Fibroblast of gingiva (primary cell): ENCODE measurements around the gene PRRX2.
"Not testable (repeated sequence)": the region's sequence is repeated elsewhere in the genome, so short reads cannot be mapped to it uniquely, and the experiment has no call there.

Experiments used
- DNase-seq: peaks from one replicate; pipeline ENCODE4 v3.0.0-alpha.2; 2011; ENCODE audit warnings: low read depth

PRRX2 gene

DNA sequence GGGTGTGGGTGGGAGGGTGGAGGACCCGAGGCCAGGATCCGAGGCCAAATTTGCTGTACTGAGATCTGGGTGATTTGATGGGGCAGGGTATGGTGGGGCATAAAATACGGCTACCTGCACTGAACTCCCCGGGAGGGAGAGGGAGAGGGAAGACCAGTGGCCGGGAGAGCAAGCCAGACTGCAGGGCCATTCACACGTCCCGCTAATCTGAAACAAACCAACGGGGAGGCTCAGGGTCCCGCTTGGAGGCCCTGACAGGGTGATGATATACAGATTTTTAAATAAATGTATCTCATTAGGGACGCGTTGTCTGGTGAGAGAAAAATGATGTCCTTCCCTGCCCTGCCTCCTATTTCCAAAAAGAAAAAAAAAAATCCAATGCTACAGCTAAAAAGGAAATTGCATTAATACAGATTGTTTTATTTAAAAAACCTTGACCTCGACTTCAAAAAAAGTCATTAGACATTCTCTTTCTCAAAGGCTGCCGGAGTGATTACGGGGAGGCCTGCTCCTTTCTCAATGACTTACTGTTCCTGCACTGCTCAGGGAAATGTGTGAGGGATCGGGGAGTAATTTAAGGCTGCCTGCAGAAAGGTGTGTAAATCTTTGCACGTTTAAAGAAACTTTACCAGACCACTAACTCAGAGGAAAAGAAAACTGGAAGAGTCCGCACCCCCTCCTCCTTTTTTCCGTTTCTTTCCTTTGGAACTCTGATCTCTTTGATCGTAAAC is 11.5 kb upstream of the PRRX2 start:
- no peak for DNase-seq

DNA sequence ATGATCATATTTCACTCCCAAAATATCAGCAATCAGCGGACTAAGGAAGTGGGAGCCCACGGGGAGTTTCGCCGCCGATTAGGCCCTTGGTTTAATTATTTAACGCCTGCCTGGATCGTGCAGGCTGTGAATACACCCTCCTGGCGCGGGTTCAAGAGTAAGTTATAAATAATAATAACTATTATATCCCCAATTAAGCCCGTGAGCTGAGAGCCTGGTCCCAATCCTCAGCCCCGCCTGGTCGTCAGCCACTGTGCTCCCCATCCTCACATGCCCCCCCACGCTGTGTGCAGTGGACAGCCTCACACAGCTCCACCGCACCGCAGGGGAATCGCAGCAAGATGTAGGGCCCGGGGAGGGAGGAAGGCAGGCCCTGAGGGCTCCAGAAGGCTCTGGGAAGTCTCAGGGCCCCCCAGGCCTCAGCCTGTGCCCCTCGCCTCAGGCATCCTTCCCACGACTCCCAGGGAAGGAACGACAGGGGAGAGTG is 10.8 kb upstream of the PRRX2 start:
- DNase-seq: no peak

DNA sequence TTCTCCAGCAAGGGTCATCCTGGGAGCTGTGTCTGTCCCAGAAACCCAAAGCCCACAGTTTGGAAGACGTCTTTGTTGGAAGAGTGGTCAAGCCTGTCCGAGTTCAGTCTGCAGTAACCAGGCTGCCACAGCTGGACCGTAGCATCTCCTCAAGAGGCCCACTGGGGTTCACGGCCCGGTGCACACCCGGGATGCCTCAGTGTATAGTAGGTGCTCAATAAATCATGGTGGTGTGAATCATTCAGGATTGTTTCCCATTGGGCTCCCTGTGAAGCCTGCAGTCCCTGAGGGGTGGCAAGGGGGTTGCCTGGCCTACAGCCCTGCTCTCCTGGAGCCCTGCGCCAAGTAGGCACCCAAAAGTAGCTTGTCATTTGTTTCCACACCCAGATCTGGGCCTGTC is 10.3 kb upstream of the PRRX2 start:
- DNase-seq: no peak

DNA sequence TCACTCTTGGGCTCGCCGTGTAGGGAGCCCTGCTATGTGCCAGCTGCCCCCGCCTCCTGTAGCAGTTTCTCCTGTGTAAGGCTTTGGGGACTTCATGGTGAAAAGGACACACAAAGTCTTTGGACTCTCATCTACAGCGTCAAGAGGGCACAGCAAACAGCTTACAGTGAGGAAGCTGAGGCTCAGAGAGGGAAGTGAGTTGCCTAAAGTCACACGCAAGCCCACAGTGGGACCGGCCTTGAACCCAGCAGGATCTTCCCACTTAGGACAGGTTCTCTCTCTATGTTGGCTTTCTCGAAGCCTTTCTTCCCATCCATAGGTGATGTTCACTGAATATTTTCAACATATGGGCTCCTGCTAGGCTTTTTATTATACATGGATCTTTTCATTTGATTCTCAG is 9.8 kb upstream of the PRRX2 start:
- no peak for DNase-seq

DNA sequence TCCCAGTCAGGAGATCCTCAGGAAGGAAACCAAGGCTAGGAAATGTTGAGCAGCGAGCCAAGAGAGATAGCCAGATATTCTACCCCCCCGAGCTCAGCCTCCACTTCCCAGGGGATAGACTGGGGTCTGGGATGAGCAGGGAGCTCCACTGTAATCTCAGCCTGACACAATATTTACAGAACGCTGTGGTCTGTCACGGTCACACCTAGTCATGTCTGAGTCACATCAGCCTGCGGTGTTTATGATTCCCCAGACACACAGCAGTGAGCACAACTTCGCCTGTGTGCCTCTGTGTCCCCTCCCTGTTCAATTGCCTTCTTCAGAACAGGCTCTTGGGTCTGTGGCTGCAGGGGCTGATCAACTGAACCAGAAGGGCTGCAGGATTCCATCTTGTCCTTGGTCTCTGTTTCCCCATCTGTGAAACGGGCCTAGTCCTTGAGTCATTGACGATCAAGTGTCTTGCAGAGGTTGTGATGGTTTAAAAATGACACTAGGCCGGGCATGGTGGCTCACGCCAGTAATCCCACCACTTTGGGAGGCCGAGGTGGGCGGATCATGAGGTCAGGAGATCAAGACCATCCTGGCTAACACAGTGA is 8.6 kb upstream of the PRRX2 start:
- DNase-seq: no peak

DNA sequence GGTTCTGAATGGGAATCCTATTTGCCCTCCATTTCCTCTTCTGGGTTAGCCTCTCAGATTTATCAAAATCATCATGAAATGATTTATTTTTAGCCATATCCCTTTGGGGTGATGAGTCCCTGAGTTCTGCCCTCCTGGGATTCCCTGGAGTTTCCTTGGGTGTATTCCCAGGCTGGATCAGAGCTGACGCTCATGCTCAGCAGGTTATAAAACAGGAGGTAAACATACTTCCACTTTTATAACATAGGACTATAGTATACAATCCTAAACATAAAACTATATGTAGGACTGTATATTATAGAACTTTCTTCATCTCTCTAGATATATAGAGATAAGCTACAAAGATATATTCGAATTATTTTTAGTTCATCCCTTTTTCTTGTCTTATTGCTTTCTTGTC is 4.4 kb upstream of the PRRX2 start:
- DNase-seq: no peak

DNA sequence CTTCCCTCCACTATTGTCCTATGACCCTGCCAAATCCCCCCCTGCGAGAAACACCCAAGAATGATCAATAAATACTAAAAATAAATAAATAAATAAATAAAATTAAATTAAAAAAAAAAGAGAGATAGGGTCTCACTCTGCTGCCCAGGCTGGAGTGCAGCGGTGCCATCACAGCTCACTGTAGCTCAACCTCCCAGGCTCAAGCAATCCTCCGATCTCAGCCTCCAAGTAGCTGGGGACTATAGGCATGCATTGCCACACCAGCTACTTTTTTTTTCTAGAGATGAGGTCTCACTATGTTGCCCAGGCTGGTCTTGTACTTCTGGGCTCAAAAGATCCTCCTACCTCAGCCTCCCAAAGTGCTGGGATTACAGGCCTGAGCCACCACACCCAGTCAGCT is 3.2 kb upstream of the PRRX2 start:
- not testable (repeated sequence) for DNase-seq

DNA sequence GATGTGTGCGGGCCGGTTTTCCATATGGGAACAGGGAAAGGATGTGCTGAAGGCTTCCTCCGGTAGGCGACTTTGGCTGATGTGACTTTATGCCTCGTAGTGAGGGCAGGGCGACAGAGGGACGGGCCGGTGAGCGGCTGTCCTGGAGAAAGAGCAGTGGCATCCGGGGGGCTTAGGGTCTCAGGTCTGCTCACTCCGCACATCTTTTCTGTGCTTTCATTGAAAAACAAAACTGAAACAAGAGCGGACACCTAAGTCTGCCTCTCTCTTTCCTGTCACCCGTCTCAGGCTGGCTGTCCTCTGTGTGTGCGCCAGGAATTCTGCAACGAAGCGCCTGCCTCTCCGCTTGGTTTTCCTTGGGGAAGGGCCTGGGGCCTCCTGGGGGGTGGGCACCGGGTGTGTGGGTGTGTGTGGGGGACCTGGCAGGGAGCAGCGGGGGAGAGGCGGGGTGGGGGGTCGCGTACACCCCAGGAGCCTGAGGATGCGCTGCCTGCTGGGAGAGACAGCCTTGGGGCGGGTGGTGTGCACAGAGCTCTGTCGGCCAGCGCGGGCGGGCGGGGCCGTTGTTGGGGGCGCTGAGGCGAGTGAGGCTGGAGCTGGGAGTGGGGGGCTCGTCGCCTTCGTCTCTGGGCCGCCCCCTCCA is 580 bp upstream of the PRRX2 start:
- DNase-seq: no peak

DNA sequence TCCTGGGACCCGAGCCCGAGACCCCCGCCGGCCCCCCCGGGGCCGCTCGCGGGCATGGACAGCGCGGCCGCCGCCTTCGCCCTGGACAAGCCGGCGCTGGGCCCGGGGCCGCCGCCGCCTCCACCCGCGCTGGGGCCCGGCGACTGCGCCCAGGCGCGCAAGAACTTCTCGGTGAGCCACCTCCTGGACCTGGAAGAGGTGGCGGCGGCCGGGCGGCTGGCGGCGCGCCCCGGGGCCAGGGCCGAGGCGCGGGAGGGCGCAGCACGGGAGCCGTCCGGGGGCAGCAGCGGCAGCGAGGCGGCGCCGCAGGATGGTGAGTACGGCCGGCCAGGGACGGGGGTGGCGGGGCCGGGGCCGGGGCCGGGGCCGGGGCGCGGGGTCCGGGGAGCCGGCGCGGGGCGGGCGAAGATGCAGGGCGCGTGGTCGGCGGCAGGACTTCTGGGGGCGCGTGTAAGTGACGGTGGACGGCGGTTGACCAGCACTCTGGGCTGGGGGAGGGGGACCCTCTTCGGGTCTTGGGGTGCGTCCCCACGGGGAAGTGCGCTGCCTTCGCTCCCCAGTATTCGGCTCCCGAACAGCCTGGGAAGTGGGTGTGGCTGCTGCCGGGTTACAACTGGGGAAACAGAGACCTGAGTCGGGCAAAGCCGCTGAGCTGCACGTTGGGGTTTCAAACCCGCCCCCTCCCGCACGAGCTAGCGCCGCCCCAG is 520 bp downstream of the PRRX2 start:
- no peak for DNase-seq

DNA sequence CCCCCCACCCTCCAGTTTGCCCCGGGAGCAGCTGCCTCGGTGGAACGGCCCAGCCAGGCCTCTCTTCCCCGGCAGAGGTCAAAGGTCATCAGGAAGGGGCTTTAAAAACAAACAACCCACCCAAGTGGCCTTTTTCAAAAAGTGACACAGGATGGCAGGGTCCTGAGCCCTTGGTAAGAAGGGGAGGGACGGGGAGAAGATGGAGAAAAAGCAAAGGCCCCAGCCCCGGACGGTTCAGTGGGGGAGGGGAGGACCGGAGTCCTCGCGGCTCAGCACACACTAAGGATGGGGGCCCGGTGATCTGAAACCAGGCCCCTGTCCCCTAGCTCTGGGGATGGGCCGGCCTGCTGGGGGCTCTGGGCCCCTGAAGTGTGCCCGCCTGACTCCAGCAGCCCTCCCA is 1.1 kb downstream of the PRRX2 start:
- DNase-seq: no peak

DNA sequence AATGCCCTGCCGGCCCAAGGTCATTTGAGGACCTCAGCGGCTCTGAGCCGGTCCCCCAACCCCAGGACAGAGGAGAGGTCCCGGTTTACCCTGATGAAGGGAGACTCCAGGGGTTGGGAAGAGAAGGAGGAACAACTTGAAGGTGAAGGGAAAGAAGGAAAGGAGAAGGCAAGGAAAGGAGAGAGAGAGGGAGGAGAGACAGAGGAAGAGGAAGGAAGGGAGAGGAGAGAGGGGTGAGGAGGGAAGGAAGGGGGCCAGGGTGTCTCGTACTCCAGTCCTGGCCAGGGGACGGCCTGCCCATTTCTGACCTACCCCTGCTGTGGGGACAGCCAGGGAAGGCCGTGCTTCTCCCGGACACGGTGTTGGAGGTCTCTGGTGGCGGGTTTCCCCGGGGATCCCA is 1.9 kb downstream of the PRRX2 start:
- no peak for DNase-seq

DNA sequence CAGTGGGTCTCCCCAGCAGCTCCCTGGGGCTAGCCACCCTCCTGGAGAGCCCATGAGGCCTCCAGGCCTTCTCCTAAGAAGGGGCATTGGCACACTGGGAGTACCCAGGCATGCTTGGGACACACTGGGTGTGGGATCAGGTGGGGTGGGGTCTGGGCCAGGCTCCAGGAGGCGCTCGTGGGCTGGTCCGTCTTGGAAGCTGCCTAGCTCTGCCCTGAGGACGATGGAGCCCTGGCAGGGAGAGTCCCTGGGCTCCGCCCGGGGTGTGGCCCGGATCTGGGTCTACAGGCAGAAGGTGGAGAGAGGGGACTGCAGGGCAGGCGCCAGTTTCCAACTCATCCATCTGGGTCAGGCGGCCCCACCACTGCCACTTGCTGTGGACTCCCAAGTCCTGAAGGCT is 2.4 kb downstream of the PRRX2 start:
- peak; percentile 50 for DNase-seq

DNA sequence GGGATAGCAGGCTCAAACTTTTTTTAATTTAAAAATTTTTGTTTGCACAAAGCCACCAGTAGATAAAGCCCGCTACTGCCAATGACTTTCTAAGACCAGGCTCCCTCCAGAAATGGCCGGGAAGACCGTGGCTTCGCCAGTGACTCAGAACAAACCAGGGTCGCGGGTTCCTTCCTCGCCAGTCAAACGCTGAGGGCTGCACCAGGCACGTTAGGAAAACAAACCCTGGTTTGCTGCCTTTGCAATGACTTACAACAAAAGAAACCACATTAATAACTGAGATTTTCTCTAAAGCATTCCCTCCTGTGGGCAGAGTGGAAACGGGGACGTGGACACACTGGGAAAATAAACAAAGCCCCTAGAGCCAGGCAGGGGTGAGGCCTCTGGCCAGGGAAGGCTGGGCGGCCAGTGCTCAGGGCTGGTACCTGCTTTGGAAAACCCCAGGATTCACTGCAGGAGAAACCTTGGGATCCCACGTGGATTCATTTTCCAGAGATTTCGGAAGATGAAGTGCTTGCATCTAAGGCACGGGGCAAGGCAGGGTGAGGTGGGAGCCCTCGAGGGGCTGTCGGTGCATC is 3.8 kb downstream of the PRRX2 start:
- DNase-seq: peak; percentile 70

DNA sequence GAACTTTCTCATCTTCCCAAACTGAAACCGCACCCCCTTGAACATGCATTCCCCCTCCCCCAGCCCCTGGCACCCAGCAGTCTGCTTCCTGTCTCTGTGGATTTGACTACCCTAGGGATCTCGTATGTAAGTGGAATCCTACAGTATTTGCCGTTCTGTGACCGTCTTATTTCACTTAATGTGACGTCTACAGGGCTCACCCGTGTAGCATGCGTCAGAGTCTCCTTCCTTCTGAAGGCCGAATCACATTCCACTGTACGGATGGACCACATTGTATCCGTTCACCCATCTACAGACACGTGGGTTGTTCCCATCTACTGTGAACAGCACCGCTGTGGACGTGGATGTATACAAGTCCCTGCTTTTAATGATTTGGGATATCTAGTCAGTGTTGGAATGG is 4.5 kb downstream of the PRRX2 start:
- peak; percentile 85 for DNase-seq

DNA sequence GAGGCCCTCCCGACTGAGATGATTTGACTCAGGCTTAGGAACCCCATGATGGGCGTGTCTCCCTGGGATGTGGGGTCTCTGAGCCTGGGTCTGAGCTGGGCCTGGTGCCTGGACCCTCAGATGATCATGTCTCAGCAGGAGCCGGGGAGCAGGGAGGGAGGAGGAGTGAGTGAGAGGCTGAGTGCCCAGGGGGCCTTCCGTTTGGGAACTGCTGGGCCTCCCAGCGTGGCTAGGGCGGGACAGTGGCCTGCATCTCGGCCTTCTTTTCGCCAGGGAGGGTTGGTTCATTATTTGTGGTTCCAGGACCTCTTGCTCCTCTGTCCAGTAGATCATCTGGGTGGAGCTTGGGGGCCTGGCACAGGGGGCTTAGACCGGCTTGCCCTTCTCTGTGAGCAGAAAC is 5.6 kb downstream of the PRRX2 start:
- DNase-seq: no peak

DNA sequence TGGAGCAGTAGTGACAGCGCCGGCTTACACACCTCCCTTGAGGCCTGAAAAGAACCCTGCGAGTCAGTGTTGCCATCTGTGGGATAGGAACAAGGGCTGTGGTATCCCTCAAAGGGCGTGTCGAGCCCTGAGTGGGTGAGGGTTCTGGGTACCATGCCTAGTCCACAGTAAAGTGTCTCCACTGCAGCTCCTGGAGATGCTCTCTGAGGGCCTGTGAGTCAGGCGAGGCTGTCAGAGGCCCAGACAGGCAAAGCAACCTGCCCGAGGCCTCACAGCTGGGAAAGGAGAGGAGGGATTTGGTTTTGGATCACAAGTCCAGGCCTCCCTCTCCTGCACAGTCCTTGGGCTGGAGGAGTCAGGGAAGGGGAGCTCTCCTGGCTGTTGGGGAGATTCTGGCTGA is 6.1 kb downstream of the PRRX2 start:
- no peak for DNase-seq

DNA sequence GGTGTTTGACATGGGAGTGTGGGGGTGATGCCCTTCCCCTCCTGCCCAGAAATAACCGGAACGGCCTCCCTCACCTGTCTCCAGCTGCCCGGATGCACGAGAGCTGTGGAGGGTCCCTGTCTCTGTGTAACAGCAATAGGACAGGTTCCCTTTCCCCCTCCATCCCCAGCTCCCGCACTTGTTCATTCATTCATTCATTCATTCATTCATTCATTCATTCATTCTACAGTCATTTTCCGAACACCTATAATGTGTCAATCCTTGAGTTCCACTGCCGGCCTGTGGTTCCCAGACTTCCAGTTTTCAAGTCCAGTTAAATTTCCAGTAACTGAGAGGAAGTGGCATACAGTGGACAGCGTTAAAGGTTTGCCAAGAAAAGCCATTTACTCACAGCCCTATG is 7.3 kb downstream of the PRRX2 start:
- no peak for DNase-seq

DNA sequence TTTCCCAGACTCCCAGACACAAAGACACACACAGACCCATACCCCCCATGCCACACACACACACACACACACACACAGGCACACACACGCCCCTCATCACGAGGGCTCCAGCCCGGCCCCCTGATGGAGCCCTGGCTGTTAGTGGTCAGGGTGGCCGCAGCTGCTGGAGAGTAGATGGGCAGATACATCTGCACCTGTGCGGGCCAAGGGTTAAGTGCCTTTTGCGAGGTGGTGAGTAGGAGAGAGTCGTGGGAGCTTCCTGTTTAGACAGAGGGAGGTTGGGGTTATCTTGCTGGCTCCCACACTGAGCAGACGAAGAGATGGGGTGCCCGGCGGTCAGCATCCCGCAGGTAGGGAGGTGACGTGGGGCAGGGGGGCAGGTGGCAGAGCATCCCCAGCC is 8.2 kb downstream of the PRRX2 start:
- no peak for DNase-seq

DNA sequence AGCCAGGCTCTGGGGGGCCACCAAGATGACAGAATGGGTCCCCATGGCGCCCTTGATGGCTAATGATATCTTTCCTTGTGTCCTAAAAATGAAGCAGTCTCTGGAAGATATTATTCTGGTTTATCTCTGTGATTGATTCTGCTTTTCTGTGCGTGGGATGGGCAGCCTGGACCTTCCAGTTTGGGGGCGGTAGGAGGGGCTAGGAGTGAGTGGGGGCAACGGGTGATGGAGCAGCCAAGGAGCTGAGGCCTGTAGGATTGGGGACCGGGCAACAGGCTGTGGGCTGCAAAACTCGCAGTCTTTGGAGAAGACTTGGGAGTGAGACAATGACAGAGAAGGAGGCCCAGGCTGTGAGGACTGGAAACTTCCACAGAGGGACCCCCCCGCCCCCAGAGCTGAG is 8.8 kb downstream of the PRRX2 start:
- DNase-seq: no peak

DNA sequence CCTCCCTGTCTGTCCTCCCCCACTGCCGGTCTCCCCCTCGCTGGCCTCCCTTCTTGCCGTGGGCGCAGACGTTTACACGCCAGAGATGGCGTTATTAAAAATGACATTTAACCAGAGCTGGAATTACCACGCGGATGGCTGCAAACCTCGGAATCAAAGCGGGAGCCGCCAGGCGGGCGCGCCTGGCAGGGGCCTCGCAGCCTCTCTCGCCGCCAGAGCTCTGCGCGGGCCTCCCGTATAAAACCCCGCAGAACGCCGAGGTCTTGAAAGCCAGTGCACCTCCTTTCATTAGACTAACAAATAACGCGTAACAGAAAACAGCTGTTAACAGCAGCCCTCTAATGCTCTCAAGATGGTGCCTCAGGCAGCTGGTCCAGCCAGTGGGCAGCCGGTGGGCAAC is 10.2 kb downstream of the PRRX2 start:
- peak; percentile 14 for DNase-seq

DNA sequence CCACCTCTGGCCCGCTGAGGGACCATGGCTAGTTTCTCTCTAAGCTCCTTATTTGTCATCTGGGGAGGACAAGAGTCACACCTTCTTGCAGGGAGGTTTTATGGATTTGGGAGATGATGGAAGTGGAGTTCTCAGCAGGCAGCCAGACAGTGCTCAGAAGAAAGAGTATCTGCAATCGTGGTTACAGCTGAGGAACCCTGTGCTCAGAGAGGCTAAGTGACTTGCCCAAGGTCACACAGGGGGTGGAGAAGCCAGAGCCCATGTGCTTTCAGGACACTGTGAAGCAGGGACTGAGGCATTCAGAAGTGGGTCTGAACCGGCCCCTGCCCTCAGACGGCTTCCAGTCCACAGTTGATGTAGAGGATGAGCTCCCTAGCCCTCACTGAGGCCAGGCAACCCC is 10.8 kb downstream of the PRRX2 start:
- DNase-seq: no peak

DNA sequence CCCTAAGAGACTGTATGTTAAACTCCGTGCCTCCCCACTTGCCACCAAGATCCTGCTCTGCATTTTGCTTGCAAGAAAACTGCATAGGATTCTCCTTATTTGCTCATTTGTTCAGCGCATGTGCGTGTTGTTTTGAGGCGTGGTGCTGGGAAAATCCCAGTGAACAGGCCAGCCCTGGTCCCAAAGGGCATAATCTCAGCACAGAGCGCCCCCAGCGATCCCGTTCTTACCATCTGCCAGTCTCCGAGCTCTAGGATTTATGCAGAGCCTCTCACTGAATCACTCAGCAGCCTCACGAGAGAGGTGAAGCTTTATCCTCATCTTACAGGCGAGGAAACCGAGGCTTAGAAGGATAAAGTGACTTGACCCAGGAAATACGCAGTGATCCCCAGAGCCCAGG is 11.5 kb downstream of the PRRX2 start:
- DNase-seq: peak; percentile 84

DNA sequence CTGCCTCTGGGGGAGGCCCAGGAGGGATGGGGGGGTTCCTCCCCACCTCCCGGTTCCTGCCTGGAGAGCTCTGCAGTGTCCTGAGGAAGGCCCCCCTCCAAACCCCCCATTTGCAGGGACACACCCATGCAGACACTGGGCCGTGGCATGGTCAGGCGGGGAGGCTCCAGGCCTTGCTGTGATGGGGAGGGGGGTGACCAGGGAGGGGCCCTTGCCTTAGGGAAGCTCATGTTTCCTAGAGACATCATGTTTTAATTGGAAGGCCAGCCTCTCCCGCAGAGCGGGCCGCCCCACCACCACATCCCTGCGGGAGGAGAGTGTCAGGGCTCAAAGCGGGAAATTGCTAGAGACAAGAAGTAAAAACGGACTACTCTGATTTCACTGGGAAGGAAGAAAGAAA is 12.0 kb downstream of the PRRX2 start:
- peak; percentile 74 for DNase-seq
